ENCODE results near the gene ROR2.

Gene ROR2

DNA sequence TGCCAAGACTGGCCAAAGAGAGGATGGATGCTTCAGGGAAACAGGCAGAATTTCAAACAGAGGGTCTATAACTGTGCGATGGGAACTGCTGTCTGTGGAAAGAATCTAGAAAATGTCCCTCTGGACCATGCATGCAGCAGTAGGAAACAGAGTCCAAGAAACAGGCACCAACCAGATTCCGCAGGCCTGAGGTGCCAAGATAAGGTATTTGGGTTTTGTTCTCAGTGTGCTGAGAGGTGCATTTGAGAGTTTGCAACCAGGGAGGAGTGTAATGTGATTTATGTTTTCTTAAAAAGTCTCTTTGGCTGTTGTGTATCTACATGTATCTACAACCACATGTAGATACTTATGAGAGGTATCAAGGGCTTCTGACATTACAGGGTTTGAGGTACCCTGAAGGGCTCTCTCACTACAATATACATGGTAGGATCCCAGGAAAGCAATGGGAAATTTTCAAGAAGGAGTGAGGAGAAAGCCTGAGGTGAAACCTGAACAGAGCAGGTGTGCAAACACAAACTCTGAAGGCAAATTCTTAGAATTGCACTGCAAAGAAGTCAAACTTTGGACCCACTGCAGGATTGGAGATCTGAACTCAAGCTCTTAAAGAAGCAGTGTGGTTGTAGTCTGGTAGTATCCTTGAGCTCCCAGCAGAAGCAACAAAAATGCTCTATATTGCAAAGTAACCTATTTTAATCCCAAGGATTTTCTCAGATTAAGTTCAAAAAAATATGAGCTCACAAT, 343.6 kb downstream of the ROR2 start:
- Histone ChIP-seq H3K18ac (ENCODE audit: low read length) (peak overlapping the region; percentile 38), H3K4ac (ENCODE audit: low read length) (no peak overlapping the region), H2BK15ac (ENCODE audit: low read length) (no peak overlapping the region), H3K23ac (ENCODE audit: low read depth, low read length, poor library complexity) (peak overlapping the region; percentile 80), H2BK120ac (ENCODE audit: low read depth, low read length) (no peak overlapping the region), H3K4me1 (ENCODE audit: control insufficient read depth in 2 of 2, insufficient read depth in 1 of 2, low read depth in 1 of 2, low read length in 2 of 2) (no peaks in the 10 kb centered on the region), H3K4me3 (ENCODE audit: low read length in 2 of 2) (no peak overlapping the region), H2BK5ac (ENCODE audit: low read length) (no peak overlapping the region), H3K9me3 (replicated peaks in 1 of 2; ENCODE audit: control insufficient read depth in 2 of 2, insufficient read depth in 1 of 2, low read depth in 1 of 2, low read length in 2 of 2) (no peaks in the 10 kb centered on the region), H3K14ac (ENCODE audit: low read length) (no peak overlapping the region), H3K79me1 (ENCODE audit: low read depth, low read length) (no peaks in the 10 kb centered on the region), H4K8ac (ENCODE audit: low read depth, low read length) (no peak overlapping the region), H3K4me2 (ENCODE audit: insufficient read depth, low read length, poor library complexity, severe bottlenecking) (no peak overlapping the region), H2BK12ac (ENCODE audit: low read length) (no peak overlapping the region), H3K27me3 (ENCODE audit: control insufficient read depth in 3 of 3, insufficient read depth in 3 of 3, low read depth in 1 of 3, low read length in 3 of 3) (peaks cover 0 to 2% (median 0%) of the 10 kb centered on the region in 3 experiments), H3K9ac (ENCODE audit: low read depth, low read length, poor library complexity) (no peak overlapping the region), H2AK5ac (ENCODE audit: low read depth, low read length) (no peak overlapping the region), H3K27ac (replicated peaks; ENCODE audit: low read length) (no peak overlapping the region), H2AFZ (ENCODE audit: low read length) (no peak overlapping the region), H3K36me3 (replicated peaks in 1 of 2; ENCODE audit: control insufficient read depth in 2 of 2, insufficient read depth in 2 of 2, low read length in 2 of 2) (no peaks in the 10 kb centered on the region), H4K91ac (ENCODE audit: low read depth, low read length, poor library complexity) (no peak overlapping the region)
- no CpG with 5 or more reads among the region's 2 CpGs for whole genome bisulfite sequencing, 2 donors (ENCODE audit: extremely low coverage in 2 of 2, insufficient read length in 2 of 2, insufficient replicate concordance in 1 of 2)
- DNase-seq (ENCODE audit: low spot score): no peak

GRCh38 chr9:91604451-91605179, 345.4 kb downstream of the ROR2 start:
- no peak overlapping the region for H2BK5ac ChIP-seq (ENCODE audit: low read length)
- H2AK5ac ChIP-seq (ENCODE audit: low read depth, low read length): no peak overlapping the region
- no peak overlapping the region for H3K14ac ChIP-seq (ENCODE audit: low read length)
- H3K4me2 ChIP-seq (ENCODE audit: insufficient read depth, low read length, poor library complexity, severe bottlenecking): no peak overlapping the region
- no peaks in the 10 kb centered on the region for H3K4me1 ChIP-seq (ENCODE audit: control insufficient read depth in 2 of 2, insufficient read depth in 1 of 2, low read depth in 1 of 2, low read length in 2 of 2)
- H2BK15ac ChIP-seq (ENCODE audit: low read length): no peak overlapping the region
- no peak overlapping the region for H2BK12ac ChIP-seq (ENCODE audit: low read length)
- H3K27ac ChIP-seq (replicated peaks; ENCODE audit: low read length): no peak overlapping the region
- no peak overlapping the region for H3K18ac ChIP-seq (ENCODE audit: low read length)
- WGBS, 2 donors (ENCODE audit: extremely low coverage in 2 of 2, insufficient read length in 2 of 2, insufficient replicate concordance in 1 of 2): no CpG with 5 or more reads among the region's 3 CpGs
- no peak overlapping the region for H3K9ac ChIP-seq (ENCODE audit: low read depth, low read length, poor library complexity)
- no peaks in the 10 kb centered on the region for H3K9me3 ChIP-seq (replicated peaks in 1 of 2; ENCODE audit: control insufficient read depth in 2 of 2, insufficient read depth in 1 of 2, low read depth in 1 of 2, low read length in 2 of 2)
- H3K23ac ChIP-seq (ENCODE audit: low read depth, low read length, poor library complexity): no peak overlapping the region
- no peak overlapping the region for H3K4ac ChIP-seq (ENCODE audit: low read length)
- H3K79me1 ChIP-seq (ENCODE audit: low read depth, low read length): no peaks in the 10 kb centered on the region
- H4K8ac ChIP-seq (ENCODE audit: low read depth, low read length): no peak overlapping the region
- peaks cover 0 to 2% (median 0%) of the 10 kb centered on the region in 3 experiments for H3K27me3 ChIP-seq (ENCODE audit: control insufficient read depth in 3 of 3, insufficient read depth in 3 of 3, low read depth in 1 of 3, low read length in 3 of 3)
- no peak overlapping the region for H2BK120ac ChIP-seq (ENCODE audit: low read depth, low read length)
- H3K36me3 ChIP-seq (replicated peaks in 1 of 2; ENCODE audit: control insufficient read depth in 2 of 2, insufficient read depth in 2 of 2, low read length in 2 of 2): no peaks in the 10 kb centered on the region
- DNase-seq (ENCODE audit: low spot score): no peak
- H2AFZ ChIP-seq (ENCODE audit: low read length): no peak overlapping the region
- no peak overlapping the region for H3K4me3 ChIP-seq (ENCODE audit: low read length in 2 of 2)
- no peak overlapping the region for H4K91ac ChIP-seq (ENCODE audit: low read depth, low read length, poor library complexity)

DNA sequence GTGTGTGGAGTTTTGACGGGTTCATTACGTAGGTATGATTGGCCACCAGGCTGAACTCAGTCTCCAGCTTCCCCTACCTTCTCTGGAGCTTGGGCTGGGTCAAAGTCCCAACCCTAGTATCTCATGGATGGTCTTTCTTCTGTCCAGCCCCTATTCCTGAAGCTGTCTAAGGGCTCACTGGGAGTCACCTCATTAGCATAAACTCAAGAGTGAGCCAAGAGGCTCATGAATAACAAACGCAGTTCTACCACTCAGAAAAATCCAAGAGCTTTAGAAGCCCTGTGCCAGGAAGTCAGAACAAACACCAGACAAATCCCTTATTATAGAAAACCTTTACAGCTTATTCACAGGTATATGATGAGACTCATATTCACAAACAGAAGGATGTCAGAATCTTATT, 346.1 kb downstream of the ROR2 start:
- no peak overlapping the region for H2BK5ac ChIP-seq (ENCODE audit: low read length)
- H2AFZ ChIP-seq (ENCODE audit: low read length): no peak overlapping the region
- no peak overlapping the region for H3K4me2 ChIP-seq (ENCODE audit: insufficient read depth, low read length, poor library complexity, severe bottlenecking)
- no peak overlapping the region for H2BK15ac ChIP-seq (ENCODE audit: low read length)
- no peak overlapping the region for H3K4me3 ChIP-seq (ENCODE audit: low read length in 2 of 2)
- H3K27ac ChIP-seq (replicated peaks; ENCODE audit: low read length): no peak overlapping the region
- peaks cover 0 to 2% (median 0%) of the 10 kb centered on the region in 3 experiments for H3K27me3 ChIP-seq (ENCODE audit: control insufficient read depth in 3 of 3, insufficient read depth in 3 of 3, low read depth in 1 of 3, low read length in 3 of 3)
- H3K18ac ChIP-seq (ENCODE audit: low read length): no peak overlapping the region
- no peak overlapping the region for H2BK120ac ChIP-seq (ENCODE audit: low read depth, low read length)
- H2BK12ac ChIP-seq (ENCODE audit: low read length): no peak overlapping the region
- H3K79me1 ChIP-seq (ENCODE audit: low read depth, low read length): no peaks in the 10 kb centered on the region
- no peaks in the 10 kb centered on the region for H3K36me3 ChIP-seq (replicated peaks in 1 of 2; ENCODE audit: control insufficient read depth in 2 of 2, insufficient read depth in 2 of 2, low read length in 2 of 2)
- H3K23ac ChIP-seq (ENCODE audit: low read depth, low read length, poor library complexity): no peak overlapping the region
- no peaks in the 10 kb centered on the region for H3K9me3 ChIP-seq (replicated peaks in 1 of 2; ENCODE audit: control insufficient read depth in 2 of 2, insufficient read depth in 1 of 2, low read depth in 1 of 2, low read length in 2 of 2)
- no peak overlapping the region for H3K4ac ChIP-seq (ENCODE audit: low read length)
- H3K14ac ChIP-seq (ENCODE audit: low read length): no peak overlapping the region
- H3K4me1 ChIP-seq (ENCODE audit: control insufficient read depth in 2 of 2, insufficient read depth in 1 of 2, low read depth in 1 of 2, low read length in 2 of 2): no peaks in the 10 kb centered on the region
- H3K9ac ChIP-seq (ENCODE audit: low read depth, low read length, poor library complexity): no peak overlapping the region
- WGBS, 2 donors (ENCODE audit: extremely low coverage in 2 of 2, insufficient read length in 2 of 2, insufficient replicate concordance in 1 of 2): no CpG with 5 or more reads among the region's 3 CpGs
- DNase-seq (ENCODE audit: low spot score): no peak
- no peak overlapping the region for H4K8ac ChIP-seq (ENCODE audit: low read depth, low read length)
- no peak overlapping the region for H4K91ac ChIP-seq (ENCODE audit: low read depth, low read length, poor library complexity)
- no peak overlapping the region for H2AK5ac ChIP-seq (ENCODE audit: low read depth, low read length)

DNA sequence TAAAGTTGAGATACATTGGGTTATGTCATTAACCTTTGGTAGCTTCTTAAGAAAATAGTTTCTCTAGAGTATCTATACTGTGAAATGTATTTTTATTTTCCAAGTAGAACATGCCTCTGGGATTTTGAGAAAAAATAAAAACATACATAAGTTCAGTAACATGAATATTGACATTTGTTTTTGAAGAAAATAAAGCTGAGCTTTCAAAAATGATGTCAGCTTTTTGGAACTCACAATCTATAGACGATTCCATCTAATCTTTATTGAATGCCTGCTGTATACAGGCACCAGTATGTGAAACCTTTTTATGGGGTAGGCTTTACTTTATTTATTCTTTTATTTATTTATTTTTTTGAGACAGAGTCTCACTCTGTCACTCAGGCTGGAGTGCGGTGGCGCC, 350.5 kb downstream of the ROR2 start:
- H3K18ac ChIP-seq (ENCODE audit: low read length): no peak overlapping the region
- H3K14ac ChIP-seq (ENCODE audit: low read length): no peak overlapping the region
- H2AFZ ChIP-seq (ENCODE audit: low read length): no peak overlapping the region
- no peak overlapping the region for H4K8ac ChIP-seq (ENCODE audit: low read depth, low read length)
- H3K4me1 ChIP-seq (ENCODE audit: control insufficient read depth in 2 of 2, insufficient read depth in 1 of 2, low read depth in 1 of 2, low read length in 2 of 2): no peaks in the 10 kb centered on the region
- no peaks in the 10 kb centered on the region for H3K9me3 ChIP-seq (replicated peaks in 1 of 2; ENCODE audit: control insufficient read depth in 2 of 2, insufficient read depth in 1 of 2, low read depth in 1 of 2, low read length in 2 of 2)
- H2BK120ac ChIP-seq (ENCODE audit: low read depth, low read length): no peak overlapping the region
- WGBS, 2 donors (ENCODE audit: extremely low coverage in 2 of 2, insufficient read length in 2 of 2, insufficient replicate concordance in 1 of 2): no CpG with 5 or more reads among the region's 3 CpGs
- DNase-seq (ENCODE audit: low spot score): no peak
- no peak overlapping the region for H3K4ac ChIP-seq (ENCODE audit: low read length)
- H3K9ac ChIP-seq (ENCODE audit: low read depth, low read length, poor library complexity): no peak overlapping the region
- no peak overlapping the region for H3K4me2 ChIP-seq (ENCODE audit: insufficient read depth, low read length, poor library complexity, severe bottlenecking)
- no peak overlapping the region for H4K91ac ChIP-seq (ENCODE audit: low read depth, low read length, poor library complexity)
- H3K23ac ChIP-seq (ENCODE audit: low read depth, low read length, poor library complexity): no peak overlapping the region
- H3K79me1 ChIP-seq (ENCODE audit: low read depth, low read length): no peaks in the 10 kb centered on the region
- H3K27me3 ChIP-seq (ENCODE audit: control insufficient read depth in 3 of 3, insufficient read depth in 3 of 3, low read depth in 1 of 3, low read length in 3 of 3): no peaks in the 10 kb centered on the region
- H3K36me3 ChIP-seq (replicated peaks in 1 of 2; ENCODE audit: control insufficient read depth in 2 of 2, insufficient read depth in 2 of 2, low read length in 2 of 2): no peaks in the 10 kb centered on the region
- no peak overlapping the region for H2BK15ac ChIP-seq (ENCODE audit: low read length)
- no peak overlapping the region for H2BK12ac ChIP-seq (ENCODE audit: low read length)
- no peak overlapping the region for H3K27ac ChIP-seq (replicated peaks; ENCODE audit: low read length)
- H3K4me3 ChIP-seq (ENCODE audit: low read length in 2 of 2): no peak overlapping the region
- no peak overlapping the region for H2BK5ac ChIP-seq (ENCODE audit: low read length)
- no peak overlapping the region for H2AK5ac ChIP-seq (ENCODE audit: low read depth, low read length)
